HEK293 (cell line): ENCODE results near the gene GMEB1.

Experiments used
- CTCF ChIA-PET: fragments of 350-600 bp; formaldehyde crosslinking; extraction: SDS; loops from one replicate; lab custom pipeline; 2021; ENCODE audit warnings: antibody characterized with exemption; lab: Yijun Ruan, JAX
- POLR2A ChIA-PET: fragments of 300-600 bp; formaldehyde crosslinking; extraction: SDS; loops from one replicate; lab custom pipeline; 2020; ENCODE audit warnings: antibody characterized with exemption, inconsistent platforms; lab: Yijun Ruan, JAX
- H3K27ac ChIP-seq: fragments of 200-500 bp; sonication (Bioruptor generic); 2 replicates; pipeline ENCODE4 v1.5.1; 2014; ENCODE audit warnings: low read depth, low read length, control low read depth, inconsistent platforms; ENCODE audit errors: extremely low read depth
- H3K36me3 ChIP-seq, 2 experiments: fragments of 200-500 bp in 1 of 2; sonication (Bioruptor generic) in 1 of 2; 1 replicate in 1 of 2; 2 replicates in 1 of 2; pipeline ENCODE4 v1.5.1; 2014 to 2017; ENCODE audit warnings: inconsistent platforms in 2 of 2, low read length in 2 of 2; ENCODE audit not compliant: control insufficient read depth in 2 of 2, insufficient read depth in 1 of 2
- H3K4me1 ChIP-seq: fragments of 200-500 bp; sonication (Bioruptor generic); 2 replicates; pipeline ENCODE4 v1.5.1; 2014; ENCODE audit warnings: mild to moderate bottlenecking, low read length, inconsistent platforms; ENCODE audit not compliant: control insufficient read depth, insufficient read depth
- H3K4me3 ChIP-seq: 2 replicates; pipeline ENCODE4 v1.5.1; 2011; ENCODE audit warnings: low read depth, mild to moderate bottlenecking, control low read depth, low read length, moderate library complexity
- H3K9me3 ChIP-seq: fragments of 200-500 bp; sonication (Bioruptor generic); 2 replicates; pipeline ENCODE4 v1.5.1; 2014; ENCODE audit warnings: low read depth, low read length, inconsistent platforms; ENCODE audit not compliant: control insufficient read depth, insufficient read depth
- ELK4 ChIP-seq: IDR thresholded peaks from 2 replicates; pipeline ENCODE4 v1.6.1; 2011; ENCODE audit warnings: mild to moderate bottlenecking, low read depth, low read length, borderline replicate concordance
- GLI2 ChIP-seq: fragments of 450-650 bp; formaldehyde crosslinking; IDR thresholded peaks from 2 replicates; pipeline ENCODE4; 2017; ENCODE audit warnings: missing biosample characterization, missing genetic modification characterization, low read depth, borderline replicate concordance
- IKZF3 ChIP-seq: fragments of 450-650 bp; IDR thresholded peaks from 2 replicates; pipeline ENCODE4 v1.5.0; 2018; ENCODE audit warnings: missing biosample characterization, mild to moderate bottlenecking, missing genetic modification characterization, moderate library complexity
- KLF9 ChIP-seq: fragments of 450-650 bp; formaldehyde crosslinking; IDR thresholded peaks from 2 replicates; pipeline ENCODE4 v1.5.1; 2016; ENCODE audit warnings: missing biosample characterization, missing genetic modification characterization, low read depth
- MZF1 ChIP-seq: fragments of 450-650 bp; formaldehyde crosslinking; IDR thresholded peaks from 2 replicates; pipeline ENCODE4 v1.5.1; 2017; ENCODE audit warnings: missing biosample characterization, missing genetic modification characterization, borderline replicate concordance
- OSR2 ChIP-seq: fragments of 450-650 bp; formaldehyde crosslinking; IDR thresholded peaks from 2 replicates; pipeline ENCODE4 v1.5.1; 2016; ENCODE audit warnings: missing biosample characterization, missing genetic modification characterization
- RBAK ChIP-seq: fragments of 450-650 bp; formaldehyde crosslinking; IDR thresholded peaks from 2 replicates; pipeline ENCODE4 v1.5.1; 2016; ENCODE audit warnings: missing biosample characterization, missing genetic modification characterization
- REPIN1 ChIP-seq: fragments of 450-650 bp; formaldehyde crosslinking; IDR thresholded peaks from 2 replicates; pipeline ENCODE4 v1.5.1; 2017; ENCODE audit warnings: missing biosample characterization, missing genetic modification characterization, low read depth
- SALL2 ChIP-seq: fragments of 450-650 bp; formaldehyde crosslinking; IDR thresholded peaks from 2 replicates; pipeline ENCODE4 v1.5.0; 2017; ENCODE audit warnings: missing biosample characterization, mild to moderate bottlenecking, missing genetic modification characterization, borderline replicate concordance
- YY1 ChIP-seq: fragments of 450-650 bp; formaldehyde crosslinking; IDR thresholded peaks from 2 replicates; pipeline ENCODE4 v1.5.1; 2018; ENCODE audit warnings: missing biosample characterization, missing genetic modification characterization
- ZBTB17 ChIP-seq: fragments of 450-650 bp; formaldehyde crosslinking; IDR thresholded peaks from 2 replicates; pipeline ENCODE4 v1.5.1; 2016; ENCODE audit warnings: missing biosample characterization, missing genetic modification characterization
- ZBTB6 ChIP-seq: fragments of 450-650 bp; formaldehyde crosslinking; IDR thresholded peaks from 2 replicates; pipeline ENCODE4 v1.5.1; 2017; ENCODE audit warnings: missing biosample characterization, missing genetic modification characterization
- ZFP3 ChIP-seq: fragments of 450-650 bp; formaldehyde crosslinking; IDR thresholded peaks from 2 replicates; pipeline ENCODE4 v1.5.1; 2016; ENCODE audit warnings: low read depth, missing biosample characterization, missing genetic modification characterization
- ZFP41 ChIP-seq: fragments of 450-650 bp; formaldehyde crosslinking; IDR thresholded peaks from 2 replicates; pipeline ENCODE4 v1.5.1; 2016; ENCODE audit warnings: missing biosample characterization, missing genetic modification characterization, borderline replicate concordance
- ZNF138 ChIP-seq: fragments of 450-650 bp; formaldehyde crosslinking; IDR thresholded peaks from 2 replicates; pipeline ENCODE4 v1.5.1; 2016; ENCODE audit warnings: missing biosample characterization, missing genetic modification characterization, borderline replicate concordance
- ZNF148 ChIP-seq: fragments of 450-650 bp; formaldehyde crosslinking; IDR thresholded peaks from 2 replicates; pipeline ENCODE4 v1.5.0; 2017; ENCODE audit warnings: missing biosample characterization, missing genetic modification characterization, borderline replicate concordance
- ZNF157 ChIP-seq: fragments of 450-650 bp; formaldehyde crosslinking; IDR thresholded peaks from 2 replicates; pipeline ENCODE4 v1.5.1; 2016; ENCODE audit warnings: missing biosample characterization, missing genetic modification characterization
- ZNF175 ChIP-seq: fragments of 450-650 bp; formaldehyde crosslinking; IDR thresholded peaks from 2 replicates; pipeline ENCODE4 v1.5.1; 2016; ENCODE audit warnings: missing biosample characterization, missing genetic modification characterization
- ZNF214 ChIP-seq: fragments of 450-650 bp; formaldehyde crosslinking; IDR thresholded peaks from 2 replicates; pipeline ENCODE4 v1.5.1; 2017; ENCODE audit warnings: missing biosample characterization, mild to moderate bottlenecking, missing genetic modification characterization, borderline replicate concordance
- ZNF223 ChIP-seq: fragments of 450-650 bp; formaldehyde crosslinking; IDR thresholded peaks from 2 replicates; pipeline ENCODE4 v1.5.1; 2016; ENCODE audit warnings: missing biosample characterization, missing genetic modification characterization
- ZNF37A ChIP-seq: fragments of 450-650 bp; IDR thresholded peaks from 2 replicates; pipeline ENCODE4 v1.5.1; 2018; ENCODE audit warnings: missing biosample characterization, missing genetic modification characterization
- ZNF561 ChIP-seq: fragments of 450-650 bp; IDR thresholded peaks from 2 replicates; pipeline ENCODE4 v1.5.1; 2018; ENCODE audit warnings: missing biosample characterization, missing genetic modification characterization, borderline replicate concordance
- ZNF621 ChIP-seq: fragments of 450-650 bp; formaldehyde crosslinking; IDR thresholded peaks from 2 replicates; pipeline ENCODE4 v1.5.1; 2017; ENCODE audit warnings: missing biosample characterization, missing genetic modification characterization
- ZNF623 ChIP-seq: fragments of 450-650 bp; formaldehyde crosslinking; IDR thresholded peaks from 2 replicates; pipeline ENCODE4 v1.5.1; 2016; ENCODE audit warnings: missing biosample characterization, missing genetic modification characterization
- ZNF692 ChIP-seq: fragments of 450-650 bp; formaldehyde crosslinking; IDR thresholded peaks from 2 replicates; pipeline ENCODE4 v1.5.1; 2016; ENCODE audit warnings: missing biosample characterization, missing genetic modification characterization
- TF ChIP-seq, protein P1 (sequence below): fragments of 450-650 bp; formaldehyde crosslinking; IDR thresholded peaks from 2 replicates; pipeline ENCODE4 v1.5.1; 2016; ENCODE audit warnings: missing biosample characterization, missing genetic modification characterization, borderline replicate concordance

GMEB1 gene

GRCh38 chr1:28703629-28704028, 35.0 kb downstream of the GMEB1 start (continued):
- no peak for TF ChIP-seq ZNF157

- CTCF ChIA-PET, result interaction anchor here (0.7 kb wide), 2 partner anchors 10 to 463 kb away, joined by 3 to 6 read pairs; no protein-coding TSS in a partner anchor
- H3K4me3 ChIP-seq, result no peak overlapping the region
- H3K27ac ChIP-seq, result no peak overlapping the region
- TF ChIP-seq ZNF214 (no peak), ZNF138 (no peak), GLI2 (tag by site-specific recombination) (no peak), ZFP3 (tag by site-specific recombination) (no peak), ZNF223 (no peak), ZNF692 (tag by site-specific recombination) (no peak), IKZF3 (tag by site-specific recombination) (no peak), ZNF175 (no peak), YY1 (tag by site-specific recombination) (no peak), ZNF621 (tag by site-specific recombination) (no peak), ZFP41 (no peak), ZNF561 (tag by site-specific recombination) (no peak), MZF1 (no peak), KLF9 (no peak), OSR2 (tag by site-specific recombination) (no peak)
- TF ChIP-seq, protein P1, sequence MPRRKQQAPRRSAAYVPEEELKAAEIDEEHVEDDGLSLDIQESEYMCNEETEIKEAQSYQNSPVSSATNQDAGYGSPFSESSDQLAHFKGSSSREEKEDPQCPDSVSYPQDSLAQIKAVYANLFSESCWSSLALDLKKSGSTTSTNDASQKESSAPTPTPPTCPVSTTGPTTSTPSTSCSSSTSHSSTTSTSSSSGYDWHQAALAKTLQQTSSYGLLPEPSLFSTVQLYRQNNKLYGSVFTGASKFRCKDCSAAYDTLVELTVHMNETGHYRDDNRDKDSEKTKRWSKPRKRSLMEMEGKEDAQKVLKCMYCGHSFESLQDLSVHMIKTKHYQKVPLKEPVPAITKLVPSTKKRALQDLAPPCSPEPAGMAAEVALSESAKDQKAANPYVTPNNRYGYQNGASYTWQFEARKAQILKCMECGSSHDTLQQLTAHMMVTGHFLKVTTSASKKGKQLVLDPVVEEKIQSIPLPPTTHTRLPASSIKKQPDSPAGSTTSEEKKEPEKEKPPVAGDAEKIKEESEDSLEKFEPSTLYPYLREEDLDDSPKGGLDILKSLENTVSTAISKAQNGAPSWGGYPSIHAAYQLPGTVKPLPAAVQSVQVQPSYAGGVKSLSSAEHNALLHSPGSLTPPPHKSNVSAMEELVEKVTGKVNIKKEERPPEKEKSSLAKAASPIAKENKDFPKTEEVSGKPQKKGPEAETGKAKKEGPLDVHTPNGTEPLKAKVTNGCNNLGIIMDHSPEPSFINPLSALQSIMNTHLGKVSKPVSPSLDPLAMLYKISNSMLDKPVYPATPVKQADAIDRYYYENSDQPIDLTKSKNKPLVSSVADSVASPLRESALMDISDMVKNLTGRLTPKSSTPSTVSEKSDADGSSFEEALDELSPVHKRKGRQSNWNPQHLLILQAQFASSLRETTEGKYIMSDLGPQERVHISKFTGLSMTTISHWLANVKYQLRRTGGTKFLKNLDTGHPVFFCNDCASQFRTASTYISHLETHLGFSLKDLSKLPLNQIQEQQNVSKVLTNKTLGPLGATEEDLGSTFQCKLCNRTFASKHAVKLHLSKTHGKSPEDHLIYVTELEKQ (tag by site-specific recombination), result no peak
- TF ChIP-seq, all 188 proteins: peak for 0
- Histone ChIP-seq H3K36me3 (peaks cover 4 to 34% of the 10 kb centered on the region in 2 experiments; a peak in 2 of 3 replicates), H3K4me1 (no peaks in the 10 kb centered on the region), H3K9me3 (no peaks in the 10 kb centered on the region)
- POLR2A ChIA-PET, result no interaction called here
Measured at GRCh38 chr1:28716336-28716735, 47.8 kb downstream of the GMEB1 start.

GRCh38 chr1:28718166-28718565, 49.6 kb downstream of the GMEB1 start:
- POLR2A ChIA-PET, result interaction anchor here (1.2 kb wide), 1 partner anchor 70 kb away, joined by 3 read pairs; the partner anchor contains the start of gene RNU11
- Histone ChIP-seq H3K9me3 (no peaks in the 10 kb centered on the region), H3K36me3 (peaks cover 0 to 20% of the 10 kb centered on the region in 2 experiments; a peak in 1 of 3 replicates), H3K27ac (no peak overlapping the region), H3K4me3 (no peak overlapping the region), H3K4me1 (no peaks in the 10 kb centered on the region)
- CTCF ChIA-PET, result interaction anchor here (0.7 to 1.3 kb wide), 6 partner anchors 16 to 159 kb away, joined by 3 to 4 read pairs (median 3); partner anchors contain the start of gene YTHDF2
- TF ChIP-seq ZNF37A (tag by site-specific recombination) (no peak), ZBTB6 (no peak), REPIN1 (no peak), ZBTB17 (tag by site-specific recombination) (no peak), ZNF138 (no peak), ZNF561 (tag by site-specific recombination) (no peak), RBAK (tag by site-specific recombination) (no peak), ZNF148 (tag by site-specific recombination) (no peak), ELK4 (no peak), SALL2 (no peak), ZNF623 (no peak)
